GM19455 (cell line): Measurements from ENCODE around the gene MUC16.
"Not testable (repeated sequence)": the region's sequence is repeated elsewhere in the genome, so short reads cannot be mapped to it uniquely, and the experiment has no call there.

Source experiments
- ATAC-seq: cut with Tn5 transposase; IDR thresholded peaks from one replicate; pipeline ENCODE4 v1.9.1; 2021; ENCODE audit not compliant: unreplicated experiment

MUC16 gene

GRCh38 chr19:9009935-9010651, at the start of gene MUC16:
TSS of gene MUC16 (minus strand) at chr19:9010409.
- ATAC-seq, result no peak

- no peak for ATAC-seq
Observed at GRCh38 chr19:9058905-9059667, 48.9 kb upstream of the MUC16 start.

GRCh38 chr19:9057505-9058258, 47.5 kb upstream of the MUC16 start:
- no peak for ATAC-seq

- not testable (repeated sequence) for ATAC-seq
Observed at GRCh38 chr19:9056131-9056530, 45.9 kb upstream of the MUC16 start.

- no peak for ATAC-seq
Observed at GRCh38 chr19:9054765-9055164, 44.6 kb upstream of the MUC16 start.

- no peak for ATAC-seq
Observed at GRCh38 chr19:9054207-9054606, 44.0 kb upstream of the MUC16 start.

- ATAC-seq, result not testable (repeated sequence)
Observed at GRCh38 chr19:9053674-9054073, 43.5 kb upstream of the MUC16 start.

- ATAC-seq, result no peak
Observed at GRCh38 chr19:9052894-9053293, 42.7 kb upstream of the MUC16 start.

GRCh38 chr19:9046694-9047093, 36.5 kb upstream of the MUC16 start:
- ATAC-seq, result no peak

- no peak for ATAC-seq
Observed at GRCh38 chr19:9044449-9044848, 34.2 kb upstream of the MUC16 start.

GRCh38 chr19:9043524-9043923, 33.3 kb upstream of the MUC16 start:
- ATAC-seq, result no peak

- ATAC-seq, result no peak
Observed at GRCh38 chr19:9041023-9041422, 30.8 kb upstream of the MUC16 start.

- no peak for ATAC-seq
Observed at GRCh38 chr19:9040131-9040530, 29.9 kb upstream of the MUC16 start.

- ATAC-seq, result no peak
Observed at GRCh38 chr19:9039728-9040127, 29.5 kb upstream of the MUC16 start.

- ATAC-seq, result no peak
Observed at GRCh38 chr19:9037400-9038062, 27.3 kb upstream of the MUC16 start.

GRCh38 chr19:9032136-9032631, 22.0 kb upstream of the MUC16 start:
- no peak for ATAC-seq

GRCh38 chr19:9018163-9018875, 8.1 kb upstream of the MUC16 start:
- ATAC-seq, result no peak

- ATAC-seq, result no peak
Observed at GRCh38 chr19:9014803-9015202, 4.6 kb upstream of the MUC16 start.

- no peak for ATAC-seq
Observed at GRCh38 chr19:9013988-9014387, 3.8 kb upstream of the MUC16 start.

GRCh38 chr19:9011875-9012274, 1.7 kb upstream of the MUC16 start:
- no peak for ATAC-seq
